SJSA1 (cell line): ENCODE measurements around the gene KRT6C. TPM values are rescaled to one million over a fixed set of nuclear protein-coding genes. Genes with fewer than 3 reads are reported as not detected.
"Not testable (repeated sequence)": the region's sequence is repeated elsewhere in the genome, so short reads cannot be mapped to it uniquely, and the experiment has no call there.

Experiments
- DNase-seq, 2 experiments: peaks; one replicate each; pipeline ENCODE4 v3.0.0-alpha.2; 2015 to 2020; ENCODE audit warnings: low spot score in 2 of 2, low read depth in 1 of 2
- H3K27ac ChIP-seq: fragments of 250-450 bp; sonication (Bioruptor Pico); 2 replicates; pipeline ENCODE4 v1.5.1; 2020; ENCODE audit warnings: mild to moderate bottlenecking, moderate library complexity
- H3K27me3 ChIP-seq: fragments of 250-450 bp; sonication (Bioruptor Pico); replicated peaks from 2 replicates; pipeline ENCODE4 v1.5.1; 2020; ENCODE audit warnings: mild to moderate bottlenecking, moderate library complexity
- H3K36me3 ChIP-seq: fragments of 250-450 bp; sonication (Bioruptor Pico); 2 replicates; pipeline ENCODE4 v1.5.1; 2020; ENCODE audit warnings: mild to moderate bottlenecking
- H3K4me1 ChIP-seq: fragments of 250-450 bp; sonication (Bioruptor Pico); replicated peaks from 2 replicates; pipeline ENCODE4 v1.6.1; 2021; ENCODE audit warnings: mild to moderate bottlenecking
- H3K4me3 ChIP-seq: fragments of 250-450 bp; sonication (Bioruptor Pico); 2 replicates; pipeline ENCODE4 v1.5.1; 2020; ENCODE audit warnings: mild to moderate bottlenecking
- H3K9me3 ChIP-seq: fragments of 250-450 bp; sonication (Bioruptor Pico); replicated peaks from 2 replicates; pipeline ENCODE4 v1.5.1; 2020; ENCODE audit warnings: mild to moderate bottlenecking
- total RNA-seq: library from RNA; depleted of rRNA; stranded (reverse); fragments of >200 nt; shearing (Covaris generic); gene quantifications from 2 replicates; pipeline ENCODE4 v1.2.3, GENCODE V29; 2014

Gene KRT6C
- total RNA-seq, 1 experiment from 2014 or later: not detected

DNA sequence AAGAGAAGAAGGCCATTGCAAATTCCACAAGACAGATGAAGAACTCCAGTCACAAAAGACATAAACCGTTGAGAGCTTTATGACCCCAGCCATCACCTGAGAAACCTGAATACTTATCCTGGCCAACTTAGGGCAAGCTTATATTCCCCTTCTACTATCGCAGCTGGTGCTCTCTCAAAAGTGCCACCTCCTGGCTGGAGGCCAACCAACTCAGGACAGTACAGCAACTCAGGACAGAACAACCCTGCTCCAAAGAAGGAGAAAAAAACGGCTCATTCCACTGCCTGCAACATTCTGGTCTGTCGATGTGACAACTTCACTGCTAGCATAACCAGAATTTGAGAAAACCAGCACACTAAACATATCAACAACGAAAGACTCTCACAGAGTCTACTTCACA, 11.9 kb downstream of the KRT6C start:
- H3K9me3 ChIP-seq: no peaks in the 10 kb centered on the region
- H3K27ac ChIP-seq: no peak overlapping the region
- no peaks in the 10 kb centered on the region for H3K4me1 ChIP-seq
- H3K27me3 ChIP-seq: peaks cover 20% of the 10 kb centered on the region; the same call in 1 of the 2 replicates
- no peaks in the 10 kb centered on the region for H3K36me3 ChIP-seq
- H3K4me3 ChIP-seq: no peak overlapping the region
- DNase-seq: no peak

- Histone ChIP-seq H3K4me3 (no peak overlapping the region), H3K36me3 (no peaks in the 10 kb centered on the region), H3K27ac (no peak overlapping the region), H3K4me1 (peaks cover 4% of the 10 kb centered on the region; the same call in 1 of the 2 replicates), H3K9me3 (no peaks in the 10 kb centered on the region), H3K27me3 (peaks cover 16% of the 10 kb centered on the region; the same call in 1 of the 2 replicates)
- no peak for DNase-seq
Measured at GRCh38 chr12:52458861-52459260, 14.7 kb downstream of the KRT6C start.

- Histone ChIP-seq H3K4me3 (no peak overlapping the region), H3K27me3 (peaks cover 28% of the 10 kb centered on the region; the same call in 1 of the 2 replicates), H3K36me3 (no peaks in the 10 kb centered on the region), H3K9me3 (no peaks in the 10 kb centered on the region; the same call in 1 of the 2 replicates), H3K4me1 (peaks cover 4% of the 10 kb centered on the region; the same call in 1 of the 2 replicates), H3K27ac (no peak overlapping the region)
- no peak for DNase-seq
Measured at GRCh38 chr12:52455821-52456220, 17.8 kb downstream of the KRT6C start.

- peaks cover 4% of the 10 kb centered on the region; the same call in 1 of the 2 replicates for H3K4me1 ChIP-seq
- no peaks in the 10 kb centered on the region for H3K36me3 ChIP-seq
- peaks cover 25% of the 10 kb centered on the region; the same call in 1 of the 2 replicates for H3K27me3 ChIP-seq
- DNase-seq: peak in 1 of 2 experiments; percentile 9
- H3K9me3 ChIP-seq: no peaks in the 10 kb centered on the region; the same call in 1 of the 2 replicates
- no peak overlapping the region for H3K27ac ChIP-seq
- H3K4me3 ChIP-seq: no peak overlapping the region
Measured at GRCh38 chr12:52454411-52455201, 19.0 kb downstream of the KRT6C start.

GRCh38 chr12:52452101-52452500, 21.5 kb downstream of the KRT6C start, which contains the start of gene KRT6B:
Gene KRT6B (minus strand): TSS chr12:52452146. CDS start chr12:52452078, 68 bp downstream.
- no peak within 1 kb of the TSS for H3K4me3 ChIP-seq
- peaks cover 4% of the 10 kb centered on the region; the same call in 1 of the 2 replicates for H3K4me1 ChIP-seq
- H3K9me3 ChIP-seq: no peaks in the 10 kb centered on the region; the same call in 1 of the 2 replicates
- H3K27ac ChIP-seq: no peak within 1 kb of the TSS
- H3K27me3 ChIP-seq: peaks cover 23% of the 10 kb centered on the region; the same call in 1 of the 2 replicates
- DNase-seq: no peak
- no peaks in the 10 kb centered on the region for H3K36me3 ChIP-seq

- H3K36me3 ChIP-seq: no peaks in the 10 kb centered on the region
- no peak overlapping the region for H3K4me3 ChIP-seq
- DNase-seq: no peak
- H3K4me1 ChIP-seq: no peaks in the 10 kb centered on the region
- H3K27ac ChIP-seq: no peak overlapping the region
- no peaks in the 10 kb centered on the region; the same call in 1 of the 2 replicates for H3K9me3 ChIP-seq
- peaks cover 12% of the 10 kb centered on the region; the same call in 1 of the 2 replicates for H3K27me3 ChIP-seq
Measured at GRCh38 chr12:52448228-52448627, 25.4 kb downstream of the KRT6C start.

DNA sequence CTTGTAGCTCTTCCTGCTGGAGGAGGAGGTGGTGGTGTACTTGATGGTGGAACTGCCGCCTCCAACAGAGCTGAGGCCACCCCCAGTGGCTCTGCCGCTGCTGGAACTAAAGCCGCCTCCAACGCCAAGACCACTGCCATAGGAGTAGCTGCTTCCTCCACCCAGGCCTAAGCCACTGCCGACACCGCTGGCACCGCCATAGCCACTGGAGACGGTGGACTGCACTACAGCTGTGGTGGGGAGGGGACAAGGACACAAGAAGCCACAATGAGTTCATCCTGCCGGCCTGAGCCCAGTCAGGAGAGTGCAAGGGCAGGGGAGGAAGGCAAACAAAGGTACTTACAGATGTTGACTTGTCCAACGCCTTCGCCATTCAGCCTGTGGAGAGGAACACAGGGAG, 26.4 kb downstream of the KRT6C start:
- not testable (repeated sequence) for H3K36me3 ChIP-seq, H3K27me3 ChIP-seq, H3K27ac ChIP-seq, H3K4me1 ChIP-seq, H3K4me3 ChIP-seq, DNase-seq, H3K9me3 ChIP-seq

- H3K36me3 ChIP-seq: no peaks in the 10 kb centered on the region
- DNase-seq: no peak
- H3K9me3 ChIP-seq: no peaks in the 10 kb centered on the region
Measured at GRCh38 chr12:52446367-52447045, 27.1 kb downstream of the KRT6C start.

DNA sequence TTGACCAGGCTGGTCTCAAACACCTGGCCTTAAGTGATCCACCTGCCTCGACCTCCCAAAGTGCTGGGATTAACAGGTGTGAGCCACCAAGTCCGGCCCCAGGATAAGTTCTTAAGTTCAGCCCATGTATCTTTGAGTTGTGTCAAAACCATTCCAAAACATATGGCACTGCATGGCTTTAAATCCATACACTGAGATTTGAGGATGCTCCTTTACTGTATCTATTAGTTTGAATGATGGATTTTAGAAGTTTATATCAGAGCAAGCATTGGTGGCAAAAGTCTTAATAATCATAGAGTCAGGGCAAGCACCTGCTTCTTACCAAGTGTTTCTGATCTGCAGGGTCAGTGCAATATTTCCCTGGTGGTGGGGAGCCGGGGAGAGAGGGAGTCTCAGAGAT, 27.7 kb downstream of the KRT6C start:
- H3K27ac ChIP-seq: no peak overlapping the region
- H3K9me3 ChIP-seq: no peaks in the 10 kb centered on the region
- no peak overlapping the region for H3K4me3 ChIP-seq
- 0 out of 2 replicates have a peak, but pooled peaks cover 2% of the 10 kb centered on the region for H3K4me1 ChIP-seq
- DNase-seq: no peak
- peaks cover 2% of the 10 kb centered on the region; the same call in 1 of the 2 replicates for H3K27me3 ChIP-seq
- no peaks in the 10 kb centered on the region for H3K36me3 ChIP-seq

More at GRCh38 chr12:52446367-52447045, 27.1 kb downstream of the KRT6C start:
- H3K4me1 ChIP-seq: no peaks in the 10 kb centered on the region
- no peak overlapping the region for H3K27ac ChIP-seq
- H3K4me3 ChIP-seq: no peak overlapping the region
- peaks cover 2% of the 10 kb centered on the region; the same call in 1 of the 2 replicates for H3K27me3 ChIP-seq

- H3K27me3 ChIP-seq: peaks cover 2% of the 10 kb centered on the region; the same call in 1 of the 2 replicates
- H3K36me3 ChIP-seq: no peaks in the 10 kb centered on the region
- 0 out of 2 replicates have a peak, but pooled peaks cover 5% of the 10 kb centered on the region for H3K4me1 ChIP-seq
- no peak for DNase-seq
- no peak overlapping the region for H3K4me3 ChIP-seq
- H3K27ac ChIP-seq: no peak overlapping the region
- no peaks in the 10 kb centered on the region for H3K9me3 ChIP-seq
Measured at GRCh38 chr12:52444647-52445595, 28.7 kb downstream of the KRT6C start.

DNA sequence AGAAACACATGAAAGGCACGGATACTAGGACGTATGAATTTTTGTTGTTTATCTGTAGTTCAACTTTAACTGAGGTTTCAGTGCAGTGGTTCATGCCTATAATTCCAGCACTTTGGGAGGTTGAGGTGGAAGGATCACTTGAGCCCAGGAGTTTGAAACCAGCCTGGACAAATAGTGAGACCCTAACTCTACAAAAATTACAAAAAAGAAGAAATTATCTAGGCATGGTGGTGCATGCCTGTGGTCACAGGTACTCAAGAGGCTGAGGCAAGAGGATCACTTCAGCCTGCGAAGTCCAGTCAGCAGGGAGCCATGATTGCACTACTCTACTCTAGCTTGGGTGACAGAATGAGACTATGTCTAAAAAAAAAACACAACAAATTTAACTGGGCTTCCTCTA, 29.6 kb downstream of the KRT6C start:
- no peak for DNase-seq
- H3K4me1 ChIP-seq: 0 out of 2 replicates have a peak, but pooled peaks cover 5% of the 10 kb centered on the region
- peaks cover 2% of the 10 kb centered on the region; the same call in 1 of the 2 replicates for H3K27me3 ChIP-seq
- H3K36me3 ChIP-seq: no peaks in the 10 kb centered on the region
- H3K27ac ChIP-seq: no peak overlapping the region
- H3K9me3 ChIP-seq: no peaks in the 10 kb centered on the region
- no peak overlapping the region for H3K4me3 ChIP-seq

DNA sequence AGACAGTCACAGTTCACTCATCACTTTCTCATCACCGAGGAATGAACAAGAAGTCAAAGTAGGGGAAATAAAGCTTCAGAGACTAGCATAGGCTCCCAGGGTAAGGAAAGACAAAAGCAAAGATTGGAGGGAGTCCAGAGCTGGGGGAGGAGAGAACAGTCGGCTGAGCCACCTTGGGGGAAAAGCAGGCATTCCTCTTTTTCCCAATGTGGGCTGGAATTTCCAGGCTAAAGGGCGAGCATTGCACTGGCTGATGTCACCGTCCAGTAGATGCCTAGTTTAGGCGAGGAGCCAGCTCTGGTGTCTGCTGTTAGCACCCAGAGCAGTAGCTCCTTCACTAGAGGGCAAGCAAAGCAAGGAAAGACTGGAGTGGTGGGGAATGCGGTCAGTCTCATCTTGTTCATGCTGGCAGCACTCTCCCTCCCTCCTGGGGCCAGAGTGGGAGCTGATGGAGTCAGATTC, 31.0 kb downstream of the KRT6C start:
- Histone ChIP-seq H3K27me3 (peaks cover 2% of the 10 kb centered on the region; the same call in 1 of the 2 replicates), H3K4me3 (no peak overlapping the region), H3K4me1 (0 out of 2 replicates have a peak, but pooled peaks cover 5% of the 10 kb centered on the region), H3K36me3 (no peaks in the 10 kb centered on the region), H3K27ac (no peak overlapping the region), H3K9me3 (no peaks in the 10 kb centered on the region)
- peak in 1 of 2 experiments; percentile 25 for DNase-seq
